WTC11 (cell line): Measurements from ENCODE around the gene AMER3. TPM values are rescaled to one million over a fixed set of nuclear protein-coding genes. Genes with fewer than 3 reads are reported as not detected.

Experiments
- ATAC-seq: fragments of 200-7000 bp; cut with Tn5 transposase; 2 replicates; pipeline ENCODE4 v1.10.0; 2021; ENCODE audit warnings: mild to moderate bottlenecking, moderate library complexity
- CTCF ChIA-PET: fragments of 300-600 bp; sonication (Branson Sonifier 250); formaldehyde crosslinking; loops from one replicate; lab custom pipeline; 2021; ENCODE audit warnings: antibody characterized with exemption; lab: Charles Lee
- POLR2A ChIA-PET: fragments of 350-600 bp; sonication (Branson Sonifier 250); formaldehyde crosslinking; loops from one replicate; lab custom pipeline; 2021; ENCODE audit warnings: antibody characterized with exemption; lab: Charles Lee
- DNase-seq: peaks from one replicate; pipeline ENCODE4 v3.0.0; 2021; ENCODE audit warnings: low spot score
- H3K27ac Mint-ChIP-seq: 2 replicates; pipeline ENCODE4 v1.8.0; 2021; ENCODE audit warnings: mixed read lengths
- H3K27me3 Mint-ChIP-seq: 2 replicates; pipeline ENCODE4 v1.8.0; 2021; ENCODE audit warnings: low read depth, mild to moderate bottlenecking, moderate library complexity, mixed read lengths
- H3K36me3 Mint-ChIP-seq: 2 replicates; pipeline ENCODE4 v1.8.0; 2021; ENCODE audit warnings: mixed read lengths
- H3K4me1 Mint-ChIP-seq: 2 replicates; pipeline ENCODE4 v1.8.0; 2022; ENCODE audit warnings: mixed read lengths
- H3K4me3 Mint-ChIP-seq: 2 replicates; pipeline ENCODE4 v1.8.0; 2021; ENCODE audit warnings: mild to moderate bottlenecking, moderate library complexity, mixed read lengths
- H3K9me3 Mint-ChIP-seq: 2 replicates; pipeline ENCODE4 v1.8.0; 2021; ENCODE audit warnings: mixed read lengths
- ATF1 ChIP-seq: sonication (generic); formaldehyde crosslinking; IDR thresholded peaks from 2 replicates; pipeline ENCODE4 v1.8.1; 2023; ENCODE audit warnings: mild to moderate bottlenecking, moderate library complexity, missing genetic modification reagents
- CBFB ChIP-seq: sonication (generic); formaldehyde crosslinking; IDR thresholded peaks from 2 replicates; pipeline ENCODE4 v1.8.1; 2022; ENCODE audit warnings: mild to moderate bottlenecking, low read depth, missing genetic modification reagents
- ELF4 ChIP-seq: sonication (generic); formaldehyde crosslinking; IDR thresholded peaks from 2 replicates; pipeline ENCODE4 v1.8.1; 2022; ENCODE audit warnings: low read depth, mild to moderate bottlenecking, moderate library complexity, missing genetic modification reagents
- EMX1 ChIP-seq: fragments of 250-450 bp; sonication (Bioruptor Pico); IDR thresholded peaks from 2 replicates; pipeline ENCODE4 v1.8.0; 2021; ENCODE audit warnings: mild to moderate bottlenecking
- FOXJ3 ChIP-seq: sonication (generic); formaldehyde crosslinking; IDR thresholded peaks from 2 replicates; pipeline ENCODE4 v1.9.0; 2021; ENCODE audit warnings: missing genetic modification reagents, mild to moderate bottlenecking, borderline replicate concordance
- GRHL2 ChIP-seq: fragments of 250-450 bp; sonication (Bioruptor Pico); IDR thresholded peaks from 2 replicates; pipeline ENCODE4 v1.8.0; 2022; ENCODE audit warnings: mild to moderate bottlenecking, moderate library complexity; ENCODE audit not compliant: insufficient replicate concordance, severe bottlenecking
- MYBL2 ChIP-seq: sonication (generic); formaldehyde crosslinking; IDR thresholded peaks from 2 replicates; pipeline ENCODE4 v1.8.1; 2023; ENCODE audit warnings: mild to moderate bottlenecking, moderate library complexity, missing genetic modification reagents
- NR2C2 ChIP-seq: sonication (generic); formaldehyde crosslinking; IDR thresholded peaks from 2 replicates; pipeline ENCODE4 v1.8.0; 2022; ENCODE audit warnings: mild to moderate bottlenecking, missing genetic modification reagents
- NR3C1 ChIP-seq: sonication (generic); formaldehyde crosslinking; conservative IDR thresholded peaks from 2 replicates; pipeline ENCODE4 v1.8.1; 2023; ENCODE audit warnings: low read depth, mild to moderate bottlenecking, missing genetic modification reagents
- PRRX2 ChIP-seq: fragments of 250-450 bp; sonication (Bioruptor Pico); IDR thresholded peaks from 2 replicates; pipeline ENCODE4 v1.8.0; 2021; ENCODE audit warnings: mild to moderate bottlenecking
- RORB ChIP-seq: fragments of 250-450 bp; sonication (Bioruptor Pico); IDR thresholded peaks from 2 replicates; pipeline ENCODE4 v1.9.0; 2021; ENCODE audit warnings: mild to moderate bottlenecking
- SOX15 ChIP-seq: fragments of 250-450 bp; sonication (Bioruptor Pico); IDR thresholded peaks from 2 replicates; pipeline ENCODE4 v1.9.0; 2021; ENCODE audit warnings: mild to moderate bottlenecking
- SP1 ChIP-seq: sonication (generic); formaldehyde crosslinking; conservative IDR thresholded peaks from 2 replicates; pipeline ENCODE4 v1.8.1; 2022; ENCODE audit warnings: missing genetic modification reagents
- ZBTB21 ChIP-seq: sonication (generic); formaldehyde crosslinking; IDR thresholded peaks from 2 replicates; pipeline ENCODE4 v1.8.1; 2023; ENCODE audit warnings: mild to moderate bottlenecking, missing genetic modification reagents, borderline replicate concordance
- ZNF232 ChIP-seq: sonication (generic); formaldehyde crosslinking; IDR thresholded peaks from 2 replicates; pipeline ENCODE4 v1.8.0; 2022; ENCODE audit warnings: mild to moderate bottlenecking, missing genetic modification reagents
- ZNF263 ChIP-seq: sonication (generic); formaldehyde crosslinking; IDR thresholded peaks from 2 replicates; pipeline ENCODE4 v1.8.1; 2022; ENCODE audit warnings: low read depth, mild to moderate bottlenecking, moderate library complexity, missing genetic modification reagents
- ZNF416 ChIP-seq: fragments of 250-450 bp; sonication (Bioruptor Pico); IDR thresholded peaks from 2 replicates; pipeline ENCODE4 v1.9.0; 2021; ENCODE audit warnings: mild to moderate bottlenecking, inconsistent platforms
- total RNA-seq: library from RNA; stranded (reverse); gene quantifications from 3 replicates; pipeline ENCODE4 v1.2.3, GENCODE V29; 2021
- TF ChIP-seq, protein P1 (sequence below): sonication (generic); formaldehyde crosslinking; IDR thresholded peaks from 2 replicates; pipeline ENCODE4 v1.8.0; 2022; ENCODE audit warnings: mild to moderate bottlenecking, missing genetic modification reagents
- TF ChIP-seq, protein P2 (sequence below): fragments of 250-450 bp; sonication (Bioruptor Pico); IDR thresholded peaks from 2 replicates; pipeline ENCODE4 v1.9.0; 2021; ENCODE audit warnings: moderate library complexity, mild to moderate bottlenecking, inconsistent platforms, borderline replicate concordance
- TF ChIP-seq, protein P3 (sequence below): fragments of 250-450 bp; sonication (Bioruptor Pico); IDR thresholded peaks from 2 replicates; pipeline ENCODE4 v2.1.2; 2022; ENCODE audit warnings: mild to moderate bottlenecking, moderate library complexity
- TF ChIP-seq, protein P4 (sequence below): sonication (generic); formaldehyde crosslinking; conservative IDR thresholded peaks from 2 replicates; pipeline ENCODE4 v1.8.1; 2022; ENCODE audit warnings: mild to moderate bottlenecking, missing genetic modification reagents
- TF ChIP-seq, protein P5 (sequence below): sonication (generic); formaldehyde crosslinking; IDR thresholded peaks from 2 replicates; pipeline ENCODE4 v1.8.0; 2022; ENCODE audit warnings: mild to moderate bottlenecking, missing genetic modification reagents
- TF ChIP-seq, protein P6 (sequence below): sonication (generic); formaldehyde crosslinking; IDR thresholded peaks from 2 replicates; pipeline ENCODE4 v1.8.1; 2023; ENCODE audit warnings: mild to moderate bottlenecking, missing genetic modification reagents
- TF ChIP-seq, protein P7 (sequence below): sonication (generic); formaldehyde crosslinking; IDR thresholded peaks from 2 replicates; pipeline ENCODE4 v1.8.1; 2022; ENCODE audit warnings: low read depth, mild to moderate bottlenecking, moderate library complexity, missing genetic modification reagents, borderline replicate concordance
- TF ChIP-seq, protein P8 (sequence below): sonication (generic); formaldehyde crosslinking; IDR thresholded peaks from 2 replicates; pipeline ENCODE4 v1.8.0; 2022; ENCODE audit warnings: mild to moderate bottlenecking, missing genetic modification reagents

AMER3 gene
- total RNA-seq, 1 experiment from 2014 or later = 0.13 TPM

DNA sequence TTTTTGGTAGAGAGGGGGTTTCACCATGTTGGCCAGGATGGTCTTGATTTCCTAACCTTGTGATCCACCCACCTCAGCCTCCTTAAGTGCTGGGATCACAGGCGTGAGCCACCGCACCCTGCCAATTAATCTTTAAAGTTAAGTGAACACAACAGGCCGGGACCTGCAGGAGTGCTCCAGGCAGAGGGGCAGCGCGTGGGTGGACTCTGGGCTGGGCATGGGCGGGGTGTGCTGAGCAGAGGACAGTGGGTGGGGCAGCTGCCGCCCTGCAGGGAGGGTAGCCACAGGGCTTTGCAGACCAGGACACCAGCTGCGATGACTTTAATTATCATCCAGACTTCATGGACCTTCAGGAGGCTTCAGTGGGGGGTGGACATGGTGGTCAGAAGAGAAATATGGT is 35.3 kb upstream of the AMER3 start (continued):
- TF ChIP-seq RORB (CRISPR knock-in tag) (no peak), EMX1 (CRISPR knock-in tag) (no peak), FOXJ3 (no peak), PRRX2 (CRISPR knock-in tag) (no peak), ZNF232 (CRISPR knock-in tag) (no peak)
- TF ChIP-seq, protein P1, sequence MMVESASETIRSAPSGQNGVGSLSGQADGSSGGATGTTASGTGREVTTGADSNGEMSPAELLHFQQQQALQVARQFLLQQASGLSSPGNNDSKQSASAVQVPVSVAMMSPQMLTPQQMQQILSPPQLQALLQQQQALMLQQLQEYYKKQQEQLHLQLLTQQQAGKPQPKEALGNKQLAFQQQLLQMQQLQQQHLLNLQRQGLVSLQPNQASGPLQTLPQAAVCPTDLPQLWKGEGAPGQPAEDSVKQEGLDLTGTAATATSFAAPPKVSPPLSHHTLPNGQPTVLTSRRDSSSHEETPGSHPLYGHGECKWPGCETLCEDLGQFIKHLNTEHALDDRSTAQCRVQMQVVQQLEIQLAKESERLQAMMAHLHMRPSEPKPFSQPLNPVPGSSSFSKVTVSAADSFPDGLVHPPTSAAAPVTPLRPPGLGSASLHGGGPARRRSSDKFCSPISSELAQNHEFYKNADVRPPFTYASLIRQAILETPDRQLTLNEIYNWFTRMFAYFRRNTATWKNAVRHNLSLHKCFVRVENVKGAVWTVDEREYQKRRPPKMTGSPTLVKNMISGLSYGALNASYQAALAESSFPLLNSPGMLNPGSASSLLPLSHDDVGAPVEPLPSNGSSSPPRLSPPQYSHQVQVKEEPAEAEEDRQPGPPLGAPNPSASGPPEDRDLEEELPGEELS (CRISPR knock-in tag) = no peak
- TF ChIP-seq, protein P2, sequence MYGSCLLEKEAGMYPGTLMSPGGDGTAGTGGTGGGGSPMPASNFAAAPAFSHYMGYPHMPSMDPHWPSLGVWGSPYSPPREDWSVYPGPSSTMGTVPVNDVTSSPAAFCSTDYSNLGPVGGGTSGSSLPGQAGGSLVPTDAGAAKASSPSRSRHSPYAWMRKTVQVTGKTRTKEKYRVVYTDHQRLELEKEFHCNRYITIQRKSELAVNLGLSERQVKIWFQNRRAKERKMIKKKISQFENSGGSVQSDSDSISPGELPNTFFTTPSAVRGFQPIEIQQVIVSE (CRISPR knock-in tag) = no peak

DNA sequence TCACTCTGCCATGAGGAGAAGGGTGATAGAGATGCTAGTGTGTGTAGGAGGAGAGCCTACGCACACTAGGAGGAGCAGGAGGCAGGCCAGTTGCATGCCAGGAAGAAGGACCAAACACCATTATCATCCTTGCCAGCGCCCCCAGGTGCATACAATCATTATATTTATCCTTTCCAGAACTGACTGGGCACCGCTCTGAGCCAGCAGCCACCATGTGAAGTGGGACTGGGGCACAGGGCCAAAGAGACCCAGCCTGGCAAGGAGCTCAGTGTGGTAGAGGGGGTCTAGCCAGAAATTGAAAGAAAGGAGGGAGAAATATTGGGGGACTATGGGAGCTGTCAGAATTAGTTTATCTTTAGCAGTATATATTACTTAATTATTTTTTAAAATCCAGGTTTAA is 34.8 kb upstream of the AMER3 start:
- ChIA-PET POLR2A (no interaction called here), CTCF (no interaction called here)
- TF ChIP-seq SP1 (CRISPR knock-in tag) (no peak), GRHL2 (CRISPR knock-in tag) (no peak), MYBL2 (CRISPR knock-in tag) (no peak), ELF4 (CRISPR knock-in tag) (no peak), ATF1 (CRISPR knock-in tag) (no peak), ZBTB21 (no peak), SOX15 (no peak)
- TF ChIP-seq, protein P3, sequence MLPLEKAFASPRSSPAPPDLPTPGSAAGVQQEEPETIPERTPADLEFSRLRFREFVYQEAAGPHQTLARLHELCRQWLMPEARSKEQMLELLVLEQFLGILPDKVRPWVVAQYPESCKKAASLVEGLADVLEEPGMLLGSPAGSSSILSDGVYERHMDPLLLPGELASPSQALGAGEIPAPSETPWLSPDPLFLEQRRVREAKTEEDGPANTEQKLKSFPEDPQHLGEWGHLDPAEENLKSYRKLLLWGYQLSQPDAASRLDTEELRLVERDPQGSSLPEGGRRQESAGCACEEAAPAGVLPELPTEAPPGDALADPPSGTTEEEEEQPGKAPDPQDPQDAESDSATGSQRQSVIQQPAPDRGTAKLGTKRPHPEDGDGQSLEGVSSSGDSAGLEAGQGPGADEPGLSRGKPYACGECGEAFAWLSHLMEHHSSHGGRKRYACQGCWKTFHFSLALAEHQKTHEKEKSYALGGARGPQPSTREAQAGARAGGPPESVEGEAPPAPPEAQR (CRISPR knock-in tag) = no peak
- TF ChIP-seq, protein P4, sequence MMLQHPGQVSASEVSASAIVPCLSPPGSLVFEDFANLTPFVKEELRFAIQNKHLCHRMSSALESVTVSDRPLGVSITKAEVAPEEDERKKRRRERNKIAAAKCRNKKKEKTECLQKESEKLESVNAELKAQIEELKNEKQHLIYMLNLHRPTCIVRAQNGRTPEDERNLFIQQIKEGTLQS (CRISPR knock-in tag) = no peak
- TF ChIP-seq, protein P5, sequence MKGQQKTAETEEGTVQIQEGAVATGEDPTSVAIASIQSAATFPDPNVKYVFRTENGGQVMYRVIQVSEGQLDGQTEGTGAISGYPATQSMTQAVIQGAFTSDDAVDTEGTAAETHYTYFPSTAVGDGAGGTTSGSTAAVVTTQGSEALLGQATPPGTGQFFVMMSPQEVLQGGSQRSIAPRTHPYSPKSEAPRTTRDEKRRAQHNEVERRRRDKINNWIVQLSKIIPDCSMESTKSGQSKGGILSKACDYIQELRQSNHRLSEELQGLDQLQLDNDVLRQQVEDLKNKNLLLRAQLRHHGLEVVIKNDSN (CRISPR knock-in tag) = no peak
- TF ChIP-seq, protein P6, sequence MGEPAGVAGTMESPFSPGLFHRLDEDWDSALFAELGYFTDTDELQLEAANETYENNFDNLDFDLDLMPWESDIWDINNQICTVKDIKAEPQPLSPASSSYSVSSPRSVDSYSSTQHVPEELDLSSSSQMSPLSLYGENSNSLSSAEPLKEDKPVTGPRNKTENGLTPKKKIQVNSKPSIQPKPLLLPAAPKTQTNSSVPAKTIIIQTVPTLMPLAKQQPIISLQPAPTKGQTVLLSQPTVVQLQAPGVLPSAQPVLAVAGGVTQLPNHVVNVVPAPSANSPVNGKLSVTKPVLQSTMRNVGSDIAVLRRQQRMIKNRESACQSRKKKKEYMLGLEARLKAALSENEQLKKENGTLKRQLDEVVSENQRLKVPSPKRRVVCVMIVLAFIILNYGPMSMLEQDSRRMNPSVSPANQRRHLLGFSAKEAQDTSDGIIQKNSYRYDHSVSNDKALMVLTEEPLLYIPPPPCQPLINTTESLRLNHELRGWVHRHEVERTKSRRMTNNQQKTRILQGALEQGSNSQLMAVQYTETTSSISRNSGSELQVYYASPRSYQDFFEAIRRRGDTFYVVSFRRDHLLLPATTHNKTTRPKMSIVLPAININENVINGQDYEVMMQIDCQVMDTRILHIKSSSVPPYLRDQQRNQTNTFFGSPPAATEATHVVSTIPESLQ (CRISPR knock-in tag) = no peak
- DNase-seq (no peak), ATAC-seq (no peak)
- H3K4me3 Mint-ChIP-seq = no peak overlapping the region
- H3K36me3 Mint-ChIP-seq = no peaks in the 10 kb centered on the region
- no peak overlapping the region for H3K27ac Mint-ChIP-seq
- peaks cover 8% of the 10 kb centered on the region for H3K27me3 Mint-ChIP-seq
- no peaks in the 10 kb centered on the region for H3K4me1 Mint-ChIP-seq
- H3K9me3 Mint-ChIP-seq = peaks cover 14% of the 10 kb centered on the region

DNA sequence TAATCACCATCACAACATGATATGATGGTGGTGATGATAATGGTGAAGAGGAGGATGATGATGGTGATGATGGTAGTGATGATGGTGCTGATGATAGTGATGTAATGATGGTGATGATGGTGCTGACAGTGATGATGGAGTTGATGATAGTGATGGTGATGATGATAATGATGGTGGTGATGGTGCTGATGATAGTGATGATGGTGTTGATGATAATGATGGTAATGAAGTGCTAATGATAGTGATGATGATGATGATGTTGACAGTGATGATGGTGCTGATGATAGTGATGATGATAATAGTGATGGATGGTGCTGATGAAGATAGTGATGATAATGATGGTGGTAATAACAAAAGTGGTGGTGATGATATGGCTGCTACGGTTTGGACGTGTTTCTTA is 30.9 kb upstream of the AMER3 start:
- H3K27ac Mint-ChIP-seq = no peak overlapping the region
- ChIA-PET CTCF (no interaction called here), POLR2A (no interaction called here)
- peaks cover 14% of the 10 kb centered on the region for H3K9me3 Mint-ChIP-seq
- ATAC-seq = no peak
- H3K27me3 Mint-ChIP-seq = peaks cover 32% of the 10 kb centered on the region
- no peak overlapping the region for H3K4me3 Mint-ChIP-seq
- H3K4me1 Mint-ChIP-seq = peaks cover 10% of the 10 kb centered on the region
- no peaks in the 10 kb centered on the region for H3K36me3 Mint-ChIP-seq
- no peak for DNase-seq
- TF ChIP-seq, protein P7, sequence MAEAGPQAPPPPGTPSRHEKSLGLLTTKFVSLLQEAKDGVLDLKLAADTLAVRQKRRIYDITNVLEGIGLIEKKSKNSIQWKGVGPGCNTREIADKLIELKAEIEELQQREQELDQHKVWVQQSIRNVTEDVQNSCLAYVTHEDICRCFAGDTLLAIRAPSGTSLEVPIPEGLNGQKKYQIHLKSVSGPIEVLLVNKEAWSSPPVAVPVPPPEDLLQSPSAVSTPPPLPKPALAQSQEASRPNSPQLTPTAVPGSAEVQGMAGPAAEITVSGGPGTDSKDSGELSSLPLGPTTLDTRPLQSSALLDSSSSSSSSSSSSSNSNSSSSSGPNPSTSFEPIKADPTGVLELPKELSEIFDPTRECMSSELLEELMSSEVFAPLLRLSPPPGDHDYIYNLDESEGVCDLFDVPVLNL = no peak
- no peak for TF ChIP-seq NR2C2 (CRISPR knock-in tag)
- no peak for TF ChIP-seq ZBTB21
- no peak for TF ChIP-seq NR3C1 (CRISPR knock-in tag)
- TF ChIP-seq, protein P8, sequence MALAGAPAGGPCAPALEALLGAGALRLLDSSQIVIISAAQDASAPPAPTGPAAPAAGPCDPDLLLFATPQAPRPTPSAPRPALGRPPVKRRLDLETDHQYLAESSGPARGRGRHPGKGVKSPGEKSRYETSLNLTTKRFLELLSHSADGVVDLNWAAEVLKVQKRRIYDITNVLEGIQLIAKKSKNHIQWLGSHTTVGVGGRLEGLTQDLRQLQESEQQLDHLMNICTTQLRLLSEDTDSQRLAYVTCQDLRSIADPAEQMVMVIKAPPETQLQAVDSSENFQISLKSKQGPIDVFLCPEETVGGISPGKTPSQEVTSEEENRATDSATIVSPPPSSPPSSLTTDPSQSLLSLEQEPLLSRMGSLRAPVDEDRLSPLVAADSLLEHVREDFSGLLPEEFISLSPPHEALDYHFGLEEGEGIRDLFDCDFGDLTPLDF (CRISPR knock-in tag) = no peak
- TF ChIP-seq CBFB (CRISPR knock-in tag) = no peak
- TF ChIP-seq ZNF263 (CRISPR knock-in tag) = no peak
- no peak for TF ChIP-seq ZNF416 (CRISPR knock-in tag)
- no peak for TF ChIP-seq PRRX2 (CRISPR knock-in tag)
- TF ChIP-seq FOXJ3 = no peak
- TF ChIP-seq, protein P2 (CRISPR knock-in tag) = no peak
